Stimulated activated CD4-positive, alpha-beta T cell treated with anti-CD3 and anti-CD28 coated beads, Interleukin-1b, Interleukin-23, amount 100 ng/mL, for 4 hours (primary cell): Measurements from ENCODE around the gene GPA33.

Experiments used
- DNase-seq, 2 donors: peaks; one replicate each; pipeline ENCODE4 v3.0.0-alpha.2; 2020; ENCODE audit warnings: low read depth in 2 of 2

Gene GPA33

DNA sequence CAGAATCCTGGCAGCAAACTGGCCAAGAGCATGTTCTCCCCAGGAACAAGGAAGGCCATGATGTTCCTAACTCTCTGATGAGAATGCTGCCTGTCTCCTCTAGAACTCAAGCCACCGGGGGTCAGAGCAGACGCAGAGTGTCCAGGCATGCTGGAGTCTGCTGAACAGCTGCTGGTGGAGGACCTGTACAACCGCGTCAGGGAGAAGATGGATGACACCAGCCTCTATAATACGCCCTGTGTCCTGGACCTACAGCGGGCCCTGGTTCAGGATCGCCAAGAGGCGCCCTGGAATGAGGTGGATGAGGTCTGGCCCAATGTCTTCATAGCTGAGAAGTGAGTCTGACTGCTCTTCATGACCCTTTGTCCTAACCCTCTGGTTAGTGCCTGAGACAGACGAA lies 27.0 kb upstream of the GPA33 start:
- DNase-seq: no peak

DNA sequence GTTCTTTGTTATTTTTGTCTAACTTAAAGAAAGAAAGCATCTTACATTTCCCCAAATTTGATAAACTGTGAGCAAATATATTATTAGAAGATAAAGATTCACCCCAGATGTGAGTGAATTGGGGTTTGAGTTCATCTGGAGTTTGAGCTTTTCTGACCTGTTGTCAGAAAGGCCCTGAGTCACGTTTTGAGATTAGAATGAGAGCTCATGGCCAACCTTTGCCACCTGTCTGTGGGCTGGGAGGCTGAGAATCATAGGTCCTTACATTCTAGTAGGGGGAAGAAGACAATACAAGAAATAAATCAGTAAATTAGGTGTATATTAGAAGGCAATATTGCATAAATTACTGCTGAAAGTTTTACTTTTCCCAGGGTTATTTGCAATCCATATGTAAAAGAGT lies 26.0 kb upstream of the GPA33 start:
- no peak for DNase-seq

DNA sequence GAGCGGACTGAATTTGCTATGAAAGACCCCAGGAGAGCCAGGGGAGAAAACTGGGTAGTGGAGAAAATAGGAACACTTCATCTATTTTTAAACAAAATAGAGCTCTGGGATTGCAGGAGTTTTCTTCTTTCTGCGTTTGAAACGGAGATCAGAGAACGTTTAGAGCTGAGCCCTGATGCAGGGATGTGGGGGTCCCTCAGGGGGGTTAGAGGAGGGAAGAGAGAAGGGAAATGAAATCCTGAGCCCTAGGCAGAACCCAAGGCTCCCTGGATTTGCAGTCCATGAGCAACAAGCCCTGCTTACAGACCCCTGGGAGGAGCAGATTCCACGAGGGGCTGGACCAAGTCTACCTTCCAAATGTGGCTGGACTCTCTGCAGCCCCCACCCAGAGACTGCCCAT lies 25.5 kb upstream of the GPA33 start:
- no peak for DNase-seq

DNA sequence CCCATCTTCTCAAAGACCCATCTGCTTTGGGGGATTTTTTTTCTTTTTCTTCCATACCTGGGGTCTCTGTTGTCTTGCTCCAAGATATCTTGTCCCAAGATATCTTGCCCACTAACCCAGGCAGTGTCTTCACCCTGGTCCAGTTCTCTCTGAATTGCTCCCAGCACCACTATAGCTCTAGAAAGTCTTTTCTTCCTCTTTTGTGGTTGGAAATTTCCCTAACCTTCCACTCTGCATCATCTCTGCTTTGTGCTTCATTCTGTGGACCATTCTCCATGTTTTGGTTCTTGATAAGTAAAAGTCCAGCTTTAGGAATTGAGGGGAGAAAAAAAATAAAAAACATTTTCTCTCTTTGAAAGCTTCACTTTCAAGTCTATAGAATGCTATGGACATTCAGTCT lies 24.5 kb upstream of the GPA33 start:
- no peak for DNase-seq

DNA sequence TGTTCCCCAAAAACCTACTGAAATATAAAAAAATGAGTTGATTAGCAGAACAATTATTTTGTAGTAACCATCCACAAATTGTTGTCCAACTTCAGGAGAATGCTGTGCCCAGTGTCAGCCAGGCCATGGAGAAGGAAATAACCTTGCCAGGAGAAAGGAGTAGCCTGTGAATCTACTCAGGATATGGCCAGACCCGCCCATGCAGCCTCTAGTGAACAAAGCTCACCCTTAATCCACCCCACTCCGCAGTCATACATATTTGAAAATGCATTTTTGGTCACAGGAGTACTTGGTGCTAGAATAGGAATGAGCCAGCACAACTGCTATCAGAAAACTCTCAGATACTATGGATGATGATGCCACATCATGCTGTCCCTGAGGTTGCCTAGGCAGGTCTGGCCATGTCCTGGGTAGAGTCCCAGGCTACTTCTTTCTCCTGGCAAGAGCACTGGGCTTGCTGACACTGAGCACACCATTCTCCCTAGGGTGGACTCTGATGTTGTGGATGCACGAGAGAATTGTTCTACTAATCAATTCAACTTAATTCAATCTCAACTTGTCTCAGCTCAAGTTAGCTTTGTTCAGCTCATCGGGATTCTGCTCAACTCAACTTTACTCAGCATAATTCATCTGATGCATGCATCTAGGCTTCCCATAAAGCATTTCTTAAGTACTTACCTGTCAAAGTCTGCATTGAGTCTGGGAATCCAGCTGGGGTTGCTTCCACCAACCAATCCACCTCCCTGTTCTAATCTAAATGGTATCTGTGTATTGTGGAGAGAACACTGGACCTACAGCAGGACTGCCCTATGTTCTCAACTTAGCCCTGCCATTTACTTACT lies 21.9 kb upstream of the GPA33 start:
- DNase-seq: no peak

DNA sequence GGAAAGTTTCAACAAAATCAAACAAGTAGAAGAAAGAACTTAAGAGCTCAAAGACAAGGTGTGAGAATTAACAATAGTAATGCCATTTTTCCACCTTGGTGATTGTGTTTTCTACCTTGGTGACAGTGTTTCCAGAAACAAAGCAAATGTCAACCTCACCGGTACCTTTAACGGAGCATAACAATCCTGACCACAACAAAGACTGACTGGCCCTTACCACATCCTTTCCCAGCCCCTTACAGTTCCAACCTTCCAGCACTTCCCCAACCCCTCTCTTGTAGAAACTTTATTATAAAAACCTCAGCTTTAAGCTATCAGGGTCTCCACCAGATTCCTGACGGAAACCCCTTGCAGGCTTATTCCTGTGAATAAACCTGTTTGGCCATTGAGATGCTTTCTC lies 20.4 kb upstream of the GPA33 start:
- DNase-seq: no peak

DNA sequence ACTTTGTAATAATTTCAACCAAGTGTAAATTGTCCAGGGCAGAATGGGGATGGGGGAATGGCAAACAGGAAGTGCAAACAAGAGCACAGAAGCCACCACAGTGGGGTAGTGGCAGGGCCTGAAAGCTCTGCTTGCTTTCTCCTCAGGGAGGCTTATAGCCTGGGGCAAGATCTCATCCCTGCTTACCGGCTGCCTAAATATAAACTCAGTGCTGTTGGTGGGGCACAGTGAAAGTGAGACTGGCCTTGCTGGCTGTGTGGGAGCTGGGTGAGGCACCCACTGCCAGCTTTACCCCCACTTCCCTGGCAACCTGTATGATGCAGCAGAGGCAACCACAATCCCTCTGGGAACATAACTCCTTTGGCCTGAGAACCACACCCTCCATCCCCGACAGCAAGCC lies 18.9 kb upstream of the GPA33 start:
- no peak for DNase-seq

DNA sequence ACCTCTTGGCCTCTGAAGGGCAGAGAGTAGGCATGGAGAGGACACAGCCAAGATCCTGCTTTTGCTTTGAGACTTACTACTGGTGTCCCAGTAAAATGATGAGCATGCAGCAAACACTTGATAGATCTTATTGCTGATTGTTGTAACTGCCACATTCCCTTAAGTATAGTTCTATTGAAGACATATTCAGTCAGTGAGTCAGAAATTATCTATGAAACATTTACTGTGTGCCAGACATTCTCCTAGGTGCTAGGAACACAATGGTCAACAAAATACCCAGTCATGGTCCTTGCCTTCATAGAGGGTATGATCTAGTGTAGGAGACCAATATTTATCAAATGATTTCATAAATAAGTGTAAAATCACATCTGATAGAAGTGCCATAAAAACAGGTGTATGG lies 17.3 kb upstream of the GPA33 start:
- no peak for DNase-seq

DNA sequence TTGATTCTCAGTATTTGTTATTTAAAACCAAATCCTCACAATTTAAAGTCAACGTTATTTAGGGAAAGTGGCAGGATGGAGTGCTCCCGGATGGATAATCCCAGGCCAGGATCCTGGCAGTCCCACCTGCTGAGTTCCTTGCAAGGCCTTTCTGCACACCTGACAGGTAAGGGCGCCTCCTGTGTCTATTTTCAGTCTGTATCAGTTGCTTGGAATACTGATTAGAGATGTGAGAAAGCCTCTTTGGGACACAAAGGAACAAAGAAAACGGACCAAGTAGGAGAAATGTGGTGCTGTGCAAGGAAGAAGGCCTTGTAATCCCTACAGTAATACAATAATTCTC lies 15.9 kb upstream of the GPA33 start:
- DNase-seq: no peak

DNA sequence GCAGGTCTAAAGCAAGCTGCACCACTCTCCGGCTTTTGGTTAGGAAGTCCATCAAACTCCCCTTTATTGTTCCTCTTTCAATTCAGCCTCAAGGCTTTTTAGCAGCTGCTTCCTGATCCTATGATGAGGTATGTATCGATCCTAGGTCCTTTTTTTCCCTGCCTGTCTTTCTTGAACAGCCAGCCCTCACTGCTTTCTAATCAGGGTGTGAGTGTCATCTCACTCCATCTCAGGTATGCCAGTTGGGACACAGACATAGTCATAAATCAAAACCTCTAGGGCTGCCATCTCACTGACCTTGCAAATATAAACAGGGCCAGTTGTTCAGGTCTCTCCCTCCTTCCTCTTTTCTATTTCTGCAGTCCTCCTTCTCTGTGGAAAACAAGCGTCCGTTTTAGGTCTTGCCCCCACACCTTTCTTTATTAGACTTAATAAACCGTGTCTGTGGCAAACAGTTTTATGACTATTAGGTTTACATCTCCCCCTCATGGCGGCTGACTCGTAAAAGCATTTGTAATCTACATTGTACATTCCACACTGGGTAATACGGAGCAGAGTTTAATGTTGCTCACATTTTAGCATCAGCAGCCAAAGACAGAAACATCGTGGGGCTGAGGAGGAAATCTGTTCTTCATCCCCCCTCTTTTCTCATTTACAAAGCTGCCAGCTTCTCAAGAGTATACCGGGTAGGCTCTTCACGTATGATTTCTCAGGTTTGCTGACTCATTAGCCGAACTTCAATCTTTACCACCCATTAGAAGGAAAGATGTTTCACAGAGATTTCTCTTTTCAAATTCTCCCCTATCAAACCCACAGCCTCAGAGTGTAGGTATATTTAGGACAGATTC lies 15.3 kb upstream of the GPA33 start:
- no peak for DNase-seq

DNA sequence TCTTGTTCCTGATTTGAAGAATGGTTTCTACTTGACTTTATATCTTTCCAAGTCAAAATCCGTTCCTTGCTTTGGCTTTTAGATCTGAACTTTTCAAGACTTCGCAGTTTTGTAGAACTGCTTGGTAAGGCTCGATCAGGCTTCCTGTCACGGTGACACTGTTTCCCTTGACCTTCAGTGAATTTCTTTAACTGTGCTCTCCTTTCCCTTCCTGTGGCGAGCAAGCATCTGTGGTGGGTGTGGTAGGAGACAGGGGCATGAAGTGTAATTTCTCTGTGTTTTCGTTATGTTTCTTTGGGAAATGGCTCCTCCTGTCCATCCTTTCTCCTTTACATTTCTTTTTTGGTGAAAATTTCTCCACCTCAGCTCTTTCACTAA lies 14.1 kb upstream of the GPA33 start:
- no peak for DNase-seq

DNA sequence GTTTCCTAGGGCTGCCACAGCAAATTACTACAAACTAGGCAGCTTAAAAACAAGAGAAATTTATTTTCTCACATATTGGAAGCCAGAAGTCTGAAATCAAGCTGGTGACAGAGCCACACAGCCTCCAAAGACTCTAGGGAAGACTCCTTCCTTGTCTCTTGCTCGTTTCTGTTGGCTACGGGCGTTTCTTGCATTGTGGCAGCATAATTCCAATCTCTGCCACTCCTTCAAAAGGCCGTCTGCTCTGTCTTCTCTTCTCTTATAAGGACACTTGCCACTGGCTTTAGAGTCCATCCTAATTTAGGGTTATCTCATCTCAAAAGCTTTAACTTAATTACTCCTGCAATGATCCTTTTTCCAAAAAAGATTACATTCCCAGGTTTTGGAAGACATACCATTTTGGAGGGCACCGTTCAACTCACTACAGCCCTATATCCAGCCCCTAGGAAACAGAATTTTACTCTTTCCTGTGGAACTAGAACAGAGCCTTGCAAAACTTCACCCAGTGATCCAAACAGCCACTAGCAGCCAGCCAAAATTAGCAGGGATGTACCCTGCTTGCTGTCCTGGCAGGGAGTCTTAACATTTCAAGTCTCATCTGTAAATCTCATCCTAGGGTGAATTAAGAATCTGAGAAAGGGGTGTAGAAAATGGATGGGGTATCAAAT lies 12.9 kb upstream of the GPA33 start:
- no peak for DNase-seq

DNA sequence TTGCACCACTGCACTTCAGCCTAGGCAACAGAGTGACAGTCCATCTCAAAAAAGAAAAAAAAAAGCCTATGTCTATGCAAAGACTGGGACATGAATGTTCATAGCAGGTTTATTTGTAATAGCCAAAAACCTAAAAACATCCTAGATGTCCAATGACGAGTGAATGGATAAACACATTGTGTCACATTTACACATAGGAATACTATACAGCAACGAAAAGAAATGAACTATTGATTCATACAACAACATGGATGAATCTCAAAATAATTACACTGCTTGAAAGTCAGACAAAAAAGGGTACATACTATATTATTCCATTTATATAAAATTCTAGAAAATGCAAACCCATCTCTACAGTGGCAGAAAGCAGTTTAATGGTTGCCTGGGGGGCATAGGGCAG lies 11.6 kb upstream of the GPA33 start:
- DNase-seq: no peak

DNA sequence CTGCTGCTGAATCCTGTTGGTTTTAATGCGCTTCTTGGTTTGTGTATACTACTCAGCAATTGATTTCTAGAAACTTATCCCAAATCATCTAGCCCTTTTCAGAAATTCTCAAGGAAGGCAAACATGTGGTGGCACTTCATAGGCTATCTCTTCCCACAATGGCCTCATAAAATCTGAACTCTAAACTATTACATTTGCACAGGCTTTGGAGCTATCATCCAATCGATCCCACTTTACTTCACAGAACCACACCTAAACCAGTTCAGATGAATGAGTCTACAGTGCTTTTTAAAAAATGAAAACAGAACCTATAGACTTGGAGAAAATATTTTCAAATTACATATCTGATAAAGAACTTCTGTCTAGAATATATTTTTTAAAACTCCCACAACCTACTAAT lies 10.6 kb upstream of the GPA33 start:
- no peak for DNase-seq

DNA sequence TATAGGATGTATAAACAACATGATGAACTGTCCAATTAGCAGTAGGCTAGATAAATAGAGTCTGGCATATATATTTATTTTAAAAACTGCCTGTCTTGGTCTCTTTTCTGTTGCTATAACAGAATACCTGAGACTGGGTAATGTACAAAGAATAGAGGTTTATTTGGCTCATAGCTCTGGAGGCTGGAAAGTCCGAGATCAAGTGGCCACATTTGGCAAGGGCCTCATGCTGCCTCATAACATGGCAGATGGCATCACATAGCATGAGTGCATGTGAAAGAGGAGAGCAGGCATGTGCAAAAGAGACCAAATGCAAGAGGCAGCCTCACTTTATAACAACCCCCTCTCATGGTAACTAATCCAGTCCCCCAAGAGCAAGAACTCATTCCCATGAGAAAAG lies 9.7 kb upstream of the GPA33 start:
- no peak for DNase-seq

DNA sequence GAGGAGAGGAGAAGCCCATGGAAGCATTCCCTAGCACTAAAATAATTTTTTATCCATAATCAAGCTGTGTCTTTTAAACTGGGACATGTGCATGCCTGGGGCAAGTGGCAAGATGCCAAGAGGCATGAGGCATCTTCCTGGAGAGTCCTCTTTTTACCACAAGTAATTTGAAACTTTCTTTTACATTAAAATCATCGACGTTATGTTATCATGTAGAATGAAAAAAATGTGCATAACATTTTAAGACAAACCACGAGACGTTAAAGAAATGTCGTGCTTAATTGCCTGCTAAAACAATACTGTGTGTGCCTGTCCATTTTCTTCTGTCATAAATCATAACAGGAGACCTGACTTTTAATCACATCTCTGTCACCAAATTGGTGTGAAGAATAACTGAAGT lies 5.2 kb upstream of the GPA33 start:
- no peak for DNase-seq

DNA sequence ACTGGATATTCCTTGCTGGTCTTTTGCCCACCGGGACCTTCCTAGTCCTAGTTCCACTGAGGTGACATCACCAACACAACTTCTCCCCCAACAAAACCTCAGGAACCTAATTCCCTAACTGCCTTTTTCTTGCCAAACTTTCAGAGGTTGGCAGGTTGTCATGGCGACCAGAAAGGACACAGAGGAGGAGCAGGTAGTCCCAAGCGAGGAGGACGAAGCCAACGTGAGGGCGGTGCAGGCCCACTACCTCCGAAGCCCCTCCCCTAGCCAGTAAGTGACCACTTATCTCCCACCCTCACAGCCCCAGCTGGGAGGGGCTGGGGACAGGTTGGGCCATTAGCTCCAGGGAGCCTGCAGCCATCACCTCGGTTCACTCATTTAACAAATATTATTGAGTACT lies 4.5 kb upstream of the GPA33 start:
- DNase-seq: no peak

DNA sequence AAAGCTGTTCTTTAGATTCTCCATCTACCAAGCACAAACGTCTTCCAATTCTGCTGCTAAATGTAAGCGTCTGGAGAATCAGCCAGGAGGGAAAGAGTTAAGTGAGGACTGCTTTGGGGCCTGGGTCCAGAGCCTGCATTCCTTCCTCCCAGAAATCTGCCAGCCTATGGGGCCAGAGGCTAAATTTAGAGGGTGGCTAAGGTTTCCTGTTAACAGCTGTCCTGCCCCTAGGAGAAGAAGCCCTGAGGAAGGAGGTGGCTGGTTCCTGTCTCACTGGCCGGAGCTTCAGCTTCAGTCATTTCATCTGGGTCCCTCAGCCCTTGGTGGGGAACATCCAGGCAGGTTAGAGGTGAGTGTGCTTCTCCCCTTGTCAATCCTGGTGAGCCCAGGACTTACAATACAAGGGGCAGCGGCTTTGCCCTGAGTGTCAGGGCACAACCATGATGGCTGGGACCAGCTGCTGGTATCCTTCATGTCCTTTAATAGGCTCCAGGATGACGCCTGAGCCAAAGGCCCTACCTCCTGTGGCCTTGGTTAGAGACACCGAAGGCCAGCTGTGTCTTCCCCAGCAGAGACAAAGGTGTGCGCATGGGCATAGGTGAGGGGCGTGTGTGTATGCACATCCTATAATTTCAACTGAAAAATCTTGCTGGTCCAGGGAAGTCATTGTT lies 3.8 kb upstream of the GPA33 start, which contains the start of gene STYXL2:
Gene STYXL2, plus strand, starts transcription at position 230 of the 671 bp plus-strand sequence. CDS start 775 bp downstream, outside the sequence.
- DNase-seq: no peak

DNA sequence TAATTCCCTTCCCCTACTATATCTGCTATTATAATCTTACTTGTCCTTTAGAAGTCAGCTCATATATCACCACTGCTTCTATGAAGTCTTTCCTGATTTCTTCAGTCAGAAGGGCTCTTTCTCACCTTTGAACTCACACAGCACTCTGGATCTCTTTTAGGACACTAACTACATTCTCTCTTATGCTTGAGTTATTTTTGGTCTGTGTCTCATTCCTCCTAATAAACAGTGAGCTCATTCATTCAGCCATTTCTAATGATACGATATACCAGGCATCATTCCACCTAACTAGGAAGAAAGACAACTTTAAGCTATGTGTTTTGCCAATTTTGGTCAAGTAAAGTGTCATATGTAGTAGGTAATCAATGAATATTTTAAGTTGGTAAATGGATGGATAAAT lies 2.5 kb upstream of the GPA33 start:
- no peak for DNase-seq

DNA sequence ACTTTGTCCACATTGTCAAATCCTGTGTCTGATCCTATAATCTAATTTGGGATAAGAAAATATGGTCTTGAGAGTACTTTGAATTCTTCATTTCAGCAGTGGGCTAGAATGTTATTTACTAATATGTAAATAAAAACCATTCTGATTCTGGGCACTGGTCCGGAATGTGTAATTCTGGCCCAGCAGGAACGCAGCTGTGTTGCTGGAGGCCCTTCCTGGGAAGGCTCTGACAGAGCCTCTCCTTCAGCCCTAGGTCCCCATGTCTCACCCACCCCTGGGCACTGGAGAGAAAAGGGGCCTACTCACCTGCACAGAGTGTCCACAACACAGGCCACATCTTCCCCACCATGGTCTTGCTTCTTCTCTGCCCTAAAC lies 251 bp downstream of the GPA33 start:
- DNase-seq: no peak

DNA sequence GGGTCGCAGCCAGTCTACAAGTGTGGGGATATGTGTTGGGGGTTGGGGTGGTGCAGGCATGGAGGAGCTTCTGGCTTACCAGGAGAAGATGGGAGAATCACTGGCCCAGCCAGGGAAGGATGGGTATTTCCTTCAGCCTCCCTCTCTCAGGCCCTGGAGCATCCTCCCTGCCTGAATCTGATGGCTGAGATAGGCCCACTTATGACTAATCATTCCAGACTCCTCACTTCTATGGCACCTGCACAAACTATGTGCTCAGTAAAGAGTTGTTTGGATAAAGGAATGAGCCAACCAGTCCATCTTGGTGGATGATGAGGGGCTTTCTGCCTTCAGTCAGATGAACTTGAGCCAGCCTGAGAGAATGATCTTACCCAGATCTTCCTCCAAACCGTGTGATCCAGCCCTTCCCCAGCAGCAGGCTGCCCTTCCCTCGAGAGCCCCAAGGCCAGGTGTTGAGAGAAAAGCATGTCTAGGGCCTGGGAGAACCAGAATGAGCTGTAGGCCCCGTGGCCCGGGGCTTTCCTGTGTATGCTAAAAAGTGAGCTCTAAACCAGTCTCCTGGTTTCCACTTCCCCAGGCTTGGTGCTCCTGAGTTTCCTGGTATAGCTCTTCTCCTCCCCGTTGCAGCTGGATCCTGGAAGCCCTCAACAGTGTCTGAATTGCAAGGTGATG lies 1.3 kb downstream of the GPA33 start:
- no peak for DNase-seq

DNA sequence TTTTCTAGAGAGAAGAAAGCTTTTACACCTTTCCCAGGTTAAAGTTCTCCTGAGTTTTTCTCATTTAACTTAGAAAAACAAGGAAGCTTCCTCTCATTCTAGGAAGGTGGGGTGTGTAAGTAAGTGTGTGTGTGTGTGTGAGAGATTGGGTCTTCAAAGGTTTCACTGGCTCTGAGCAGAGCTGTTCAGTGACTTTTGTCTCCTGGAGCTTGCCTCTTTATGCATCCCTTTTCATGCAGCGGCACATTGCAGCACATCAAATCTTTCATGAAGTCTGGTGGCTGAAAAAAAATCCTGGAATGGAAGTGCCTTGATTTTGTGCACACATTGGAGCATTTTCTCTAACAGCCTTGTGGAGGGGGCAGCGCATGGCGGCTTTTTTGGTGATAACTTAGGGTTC lies 3.4 kb downstream of the GPA33 start:
- no peak for DNase-seq
